ENCODE measurements around the gene NFATC1. TPM values are rescaled to one million over a fixed set of nuclear protein-coding genes. Genes with fewer than 3 reads are reported as not detected.

The NFATC1 gene
- polyA plus RNA-seq, 2 donors = 1.3 to 1.9 TPM

DNA sequence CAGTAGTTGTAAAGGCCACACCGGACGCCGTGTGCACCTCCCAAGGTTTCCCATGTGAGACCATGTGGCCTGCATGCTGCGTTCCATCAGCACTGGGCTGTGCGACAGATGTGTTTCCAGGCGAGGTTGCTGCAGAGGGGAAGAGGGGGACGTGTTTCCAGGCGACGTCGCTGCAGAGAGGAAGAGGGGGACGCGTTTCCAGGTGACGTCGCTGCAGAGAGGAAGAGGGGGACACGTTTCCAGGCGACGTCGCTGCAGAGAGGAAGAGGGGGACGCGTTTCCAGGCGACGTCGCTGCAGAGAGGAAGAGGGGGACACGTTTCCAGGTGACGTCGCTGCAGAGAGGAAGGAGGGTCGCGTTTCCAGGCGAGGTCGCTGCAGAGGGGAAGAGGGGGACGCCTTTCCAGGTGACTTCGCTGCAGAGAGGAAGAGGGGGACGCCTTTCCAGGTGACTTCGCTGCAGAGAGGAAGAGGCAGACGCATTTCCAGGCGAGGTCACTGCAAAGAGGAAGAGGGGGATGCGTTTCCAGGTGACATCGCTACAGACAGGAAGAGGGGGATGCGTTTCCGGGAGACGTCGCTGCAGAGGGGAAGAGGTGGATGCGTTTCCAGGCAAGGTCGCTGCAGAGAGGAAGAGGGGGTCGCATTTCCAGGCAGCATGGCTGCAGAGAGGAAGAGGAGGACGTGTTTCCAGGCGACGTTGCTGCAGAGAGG is 24.5 kb downstream of the NFATC1 start:
- H3K27ac ChIP-seq (ENCODE audit: low read depth in 2 of 2, low read length in 1 of 2) = no peak overlapping the region
- no peaks in the 10 kb centered on the region for H3K9me3 ChIP-seq (ENCODE audit: control insufficient read depth in 2 of 2, insufficient read depth in 1 of 2, low read depth in 1 of 2, low read length in 1 of 2)
- H3K4me3 ChIP-seq (ENCODE audit: low read depth in 1 of 2, low read length in 2 of 2) = no peak overlapping the region
- H3K36me3 ChIP-seq (ENCODE audit: control insufficient read depth in 2 of 2, insufficient read depth in 2 of 2, low read length in 1 of 2) = no peaks in the 10 kb centered on the region
- 91 to 92% methylated on average over 48 of the region's 48 CpGs for WGBS, 2 donors
- no peaks in the 10 kb centered on the region for H3K27me3 ChIP-seq (ENCODE audit: control insufficient read depth in 1 of 2, insufficient read depth in 2 of 2, low read length in 2 of 2)
- peaks cover 4 to 8% of the 10 kb centered on the region in 2 donors for H3K4me1 ChIP-seq (ENCODE audit: control insufficient read depth in 2 of 2, insufficient read depth in 2 of 2, low read length in 1 of 2)

DNA sequence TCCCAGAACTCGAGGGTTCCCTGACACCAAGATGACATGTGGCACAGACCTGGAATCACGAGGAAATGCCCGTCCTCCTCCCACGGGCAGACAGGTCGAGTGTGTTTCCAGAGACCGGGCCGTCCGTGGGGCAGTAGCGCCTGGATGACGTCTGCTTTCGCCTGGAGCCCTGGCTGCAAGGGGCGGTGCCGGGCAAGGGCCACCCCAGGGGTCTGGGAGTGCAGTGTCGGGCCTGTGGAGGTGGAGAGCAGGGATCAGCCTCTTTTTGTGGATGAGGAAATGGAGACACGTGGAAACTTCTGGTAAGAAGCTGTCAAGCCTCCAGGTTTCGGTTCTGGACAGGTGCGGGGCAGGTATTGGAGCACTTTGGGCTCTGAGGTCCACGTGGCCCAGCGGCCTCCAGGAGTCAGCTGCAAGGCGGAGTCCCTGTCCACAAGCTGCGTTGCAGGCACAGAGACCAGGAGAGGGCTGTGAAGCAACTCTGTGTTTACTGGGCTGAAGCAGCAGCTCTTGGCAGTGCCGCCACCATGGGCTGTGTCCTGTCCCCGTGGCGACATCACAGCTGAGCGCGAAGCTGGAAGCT is 25.6 kb downstream of the NFATC1 start:
- H3K4me1 ChIP-seq (ENCODE audit: control insufficient read depth in 2 of 2, insufficient read depth in 2 of 2, low read length in 1 of 2) = peaks cover 4 to 8% of the 10 kb centered on the region in 2 donors
- H3K4me3 ChIP-seq (ENCODE audit: low read depth in 1 of 2, low read length in 2 of 2) = no peak overlapping the region
- no peaks in the 10 kb centered on the region for H3K36me3 ChIP-seq (ENCODE audit: control insufficient read depth in 2 of 2, insufficient read depth in 2 of 2, low read length in 1 of 2)
- H3K27me3 ChIP-seq (ENCODE audit: control insufficient read depth in 1 of 2, insufficient read depth in 2 of 2, low read length in 2 of 2) = no peaks in the 10 kb centered on the region
- H3K9me3 ChIP-seq (ENCODE audit: control insufficient read depth in 2 of 2, insufficient read depth in 1 of 2, low read depth in 1 of 2, low read length in 1 of 2) = no peaks in the 10 kb centered on the region
- H3K27ac ChIP-seq (ENCODE audit: low read depth in 2 of 2, low read length in 1 of 2) = no peak overlapping the region
- WGBS, 2 donors = 79 to 82% methylated on average over 26 of the region's 26 CpGs

DNA sequence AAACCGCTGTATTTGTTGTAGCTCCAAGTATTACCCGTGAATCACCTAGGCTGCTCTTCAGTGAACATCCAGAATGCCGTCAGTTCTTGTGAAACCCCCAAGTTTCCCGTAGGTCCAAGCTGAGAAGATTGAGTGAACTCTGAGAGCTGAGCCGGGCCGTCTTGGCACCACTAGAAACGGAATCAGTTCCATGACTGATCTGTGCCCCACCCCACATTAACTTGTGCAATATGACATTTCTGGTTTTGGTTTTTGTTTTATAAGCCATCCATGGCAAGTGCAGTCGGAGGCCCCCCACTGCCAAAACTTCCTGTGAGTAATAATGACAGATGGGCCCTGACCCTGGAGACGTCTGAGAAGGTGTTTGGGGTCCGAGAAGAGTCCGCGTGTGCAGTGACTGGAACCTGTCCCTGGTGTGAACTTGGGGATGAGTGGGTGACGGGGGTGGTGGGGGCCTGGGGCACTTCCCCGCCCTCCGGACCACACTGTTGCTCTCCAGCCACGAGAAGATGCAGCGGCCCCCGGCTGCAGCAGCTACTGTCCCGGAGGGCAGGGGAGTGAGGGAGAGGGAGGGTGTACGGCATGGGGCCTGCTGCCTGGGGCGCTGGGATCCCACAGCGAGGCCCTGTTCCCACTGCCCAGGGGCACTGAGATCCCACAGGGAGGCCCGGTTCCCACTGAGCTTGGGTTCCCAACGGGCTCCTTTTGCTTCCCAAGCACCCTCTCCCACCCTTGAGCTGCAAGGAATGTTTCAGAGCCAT is 26.5 kb downstream of the NFATC1 start:
- Histone ChIP-seq H3K36me3 (ENCODE audit: control insufficient read depth in 2 of 2, insufficient read depth in 2 of 2, low read length in 1 of 2) (no peaks in the 10 kb centered on the region), H3K4me1 (ENCODE audit: control insufficient read depth in 2 of 2, insufficient read depth in 2 of 2, low read length in 1 of 2) (peaks cover 3 to 4% of the 10 kb centered on the region in 2 donors), H3K27ac (ENCODE audit: low read depth in 2 of 2, low read length in 1 of 2) (no peak overlapping the region), H3K27me3 (ENCODE audit: control insufficient read depth in 1 of 2, insufficient read depth in 2 of 2, low read length in 2 of 2) (no peaks in the 10 kb centered on the region), H3K4me3 (ENCODE audit: low read depth in 1 of 2, low read length in 2 of 2) (no peak overlapping the region), H3K9me3 (ENCODE audit: control insufficient read depth in 2 of 2, insufficient read depth in 1 of 2, low read depth in 1 of 2, low read length in 1 of 2) (no peaks in the 10 kb centered on the region)
- WGBS, 2 donors = 73 to 74% methylated on average over 23 to 24 of the region's 24 CpGs

DNA sequence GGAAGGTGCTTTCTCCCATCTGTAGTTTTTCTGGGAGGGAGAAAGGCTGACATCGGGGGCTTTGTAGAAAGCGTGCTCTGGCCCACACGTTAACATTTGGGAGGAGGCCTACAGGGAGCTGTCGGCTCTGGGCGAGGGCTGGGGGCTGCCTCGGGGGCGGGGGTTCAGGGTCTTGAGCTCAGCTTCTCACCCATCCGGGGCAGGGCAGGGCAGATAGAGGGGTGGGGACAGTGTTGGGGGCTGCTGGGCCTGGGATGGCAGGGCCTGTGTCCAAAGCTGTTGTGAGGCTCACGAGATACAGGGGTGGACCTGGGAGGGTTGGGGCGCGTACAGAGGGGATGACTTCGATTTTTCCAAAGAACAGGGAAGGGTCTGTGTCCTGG is 27.0 kb downstream of the NFATC1 start:
- Histone ChIP-seq H3K27ac (ENCODE audit: low read depth in 2 of 2, low read length in 1 of 2) (no peak overlapping the region), H3K27me3 (ENCODE audit: control insufficient read depth in 1 of 2, insufficient read depth in 2 of 2, low read length in 2 of 2) (no peaks in the 10 kb centered on the region), H3K4me3 (ENCODE audit: low read depth in 1 of 2, low read length in 2 of 2) (no peak overlapping the region), H3K4me1 (ENCODE audit: control insufficient read depth in 2 of 2, insufficient read depth in 2 of 2, low read length in 1 of 2) (peaks cover 3 to 4% of the 10 kb centered on the region in 2 donors), H3K36me3 (ENCODE audit: control insufficient read depth in 2 of 2, insufficient read depth in 2 of 2, low read length in 1 of 2) (no peaks in the 10 kb centered on the region), H3K9me3 (ENCODE audit: control insufficient read depth in 2 of 2, insufficient read depth in 1 of 2, low read depth in 1 of 2, low read length in 1 of 2) (no peaks in the 10 kb centered on the region)
- WGBS, 2 donors = 91 to 92% methylated on average over 10 to 12 of the region's 12 CpGs

DNA sequence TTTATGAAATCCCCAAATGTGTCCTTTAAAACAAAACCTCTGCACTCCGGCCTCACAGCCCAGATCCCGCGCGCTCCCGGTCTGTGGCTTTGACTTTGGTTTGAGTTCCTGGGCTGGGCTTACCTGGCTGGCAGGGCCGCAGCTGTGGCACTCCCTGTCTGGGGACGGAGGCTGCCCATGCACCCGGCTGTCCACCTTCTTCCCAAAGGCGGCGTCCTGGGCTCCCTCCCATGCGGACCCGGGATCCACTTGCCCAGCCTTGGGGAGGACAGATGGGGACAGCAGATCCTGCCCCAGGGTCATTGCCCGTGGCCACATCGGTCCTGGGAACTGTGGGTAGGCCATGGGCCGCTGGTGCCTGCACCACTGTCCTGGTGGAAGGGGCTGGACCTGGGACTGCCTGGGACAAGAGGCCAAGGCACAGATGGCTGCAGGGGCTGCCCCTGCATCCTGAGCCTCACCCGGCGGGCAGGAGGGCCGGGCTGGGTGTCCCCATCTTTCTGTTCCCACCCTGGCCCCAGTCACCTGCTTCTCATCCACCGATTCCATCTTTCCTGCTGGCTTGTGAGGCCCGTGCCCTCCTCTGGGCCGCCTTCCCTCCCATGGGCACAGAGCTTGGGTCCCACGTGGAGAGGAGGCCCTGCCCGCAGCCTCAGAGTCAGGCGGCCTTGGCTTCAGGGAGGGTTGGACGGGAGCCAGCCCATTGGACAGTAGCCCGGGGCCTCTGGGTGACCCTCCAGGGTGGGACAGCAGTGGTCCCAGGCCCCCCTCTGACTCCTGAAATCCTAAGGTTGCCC is 27.7 kb downstream of the NFATC1 start:
- H3K9me3 ChIP-seq (ENCODE audit: control insufficient read depth in 2 of 2, insufficient read depth in 1 of 2, low read depth in 1 of 2, low read length in 1 of 2) = peaks cover 0 to 2% of the 10 kb centered on the region in 2 donors
- no peak overlapping the region for H3K27ac ChIP-seq (ENCODE audit: low read depth in 2 of 2, low read length in 1 of 2)
- H3K4me1 ChIP-seq (ENCODE audit: control insufficient read depth in 2 of 2, insufficient read depth in 2 of 2, low read length in 1 of 2) = peaks cover 1 to 3% of the 10 kb centered on the region in 2 donors
- H3K36me3 ChIP-seq (ENCODE audit: control insufficient read depth in 2 of 2, insufficient read depth in 2 of 2, low read length in 1 of 2) = no peaks in the 10 kb centered on the region
- H3K27me3 ChIP-seq (ENCODE audit: control insufficient read depth in 1 of 2, insufficient read depth in 2 of 2, low read length in 2 of 2) = no peaks in the 10 kb centered on the region
- WGBS, 2 donors = 84 to 88% methylated on average over 26 of the region's 26 CpGs
- no peak overlapping the region for H3K4me3 ChIP-seq (ENCODE audit: low read depth in 1 of 2, low read length in 2 of 2)

DNA sequence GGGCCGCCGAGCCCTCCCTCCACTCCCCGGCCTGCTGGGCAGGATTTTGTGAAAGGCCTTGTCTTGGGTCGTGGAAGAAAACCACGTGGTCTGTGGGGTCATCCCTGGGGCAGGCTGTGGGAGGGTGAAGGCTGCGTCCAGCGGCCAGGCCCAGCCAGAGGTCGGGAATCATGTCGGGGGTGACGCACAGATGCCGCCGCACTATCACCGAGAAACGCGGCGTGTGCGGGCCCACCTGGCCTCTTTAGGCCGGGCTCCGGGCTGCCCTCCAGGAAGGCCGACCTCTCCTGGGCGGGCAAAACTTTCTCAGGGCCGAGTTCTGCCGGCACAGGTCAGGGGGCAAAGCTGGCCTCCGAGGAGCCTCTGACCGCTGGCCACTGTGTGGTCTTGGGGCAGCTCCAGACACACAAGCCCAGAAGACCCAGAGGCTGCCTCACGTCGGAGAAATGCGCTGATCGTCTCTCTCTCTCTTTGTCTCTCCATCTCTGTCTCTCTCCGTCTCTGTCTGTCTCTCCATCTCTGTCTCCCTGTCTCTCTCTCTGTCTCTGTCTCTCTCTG is 28.4 kb downstream of the NFATC1 start:
- H3K27me3 ChIP-seq (ENCODE audit: control insufficient read depth in 1 of 2, insufficient read depth in 2 of 2, low read length in 2 of 2) = no peaks in the 10 kb centered on the region
- no peaks in the 10 kb centered on the region for H3K36me3 ChIP-seq (ENCODE audit: control insufficient read depth in 2 of 2, insufficient read depth in 2 of 2, low read length in 1 of 2)
- no peak overlapping the region for H3K4me3 ChIP-seq (ENCODE audit: low read depth in 1 of 2, low read length in 2 of 2)
- 79 to 82% methylated on average over 29 to 30 of the region's 30 CpGs for WGBS, 2 donors
- H3K4me1 ChIP-seq (ENCODE audit: control insufficient read depth in 2 of 2, insufficient read depth in 2 of 2, low read length in 1 of 2) = peaks cover 0 to 3% of the 10 kb centered on the region in 2 donors
- H3K9me3 ChIP-seq (ENCODE audit: control insufficient read depth in 2 of 2, insufficient read depth in 1 of 2, low read depth in 1 of 2, low read length in 1 of 2) = peaks cover 0 to 2% of the 10 kb centered on the region in 2 donors
- H3K27ac ChIP-seq (ENCODE audit: low read depth in 2 of 2, low read length in 1 of 2) = no peak overlapping the region

DNA sequence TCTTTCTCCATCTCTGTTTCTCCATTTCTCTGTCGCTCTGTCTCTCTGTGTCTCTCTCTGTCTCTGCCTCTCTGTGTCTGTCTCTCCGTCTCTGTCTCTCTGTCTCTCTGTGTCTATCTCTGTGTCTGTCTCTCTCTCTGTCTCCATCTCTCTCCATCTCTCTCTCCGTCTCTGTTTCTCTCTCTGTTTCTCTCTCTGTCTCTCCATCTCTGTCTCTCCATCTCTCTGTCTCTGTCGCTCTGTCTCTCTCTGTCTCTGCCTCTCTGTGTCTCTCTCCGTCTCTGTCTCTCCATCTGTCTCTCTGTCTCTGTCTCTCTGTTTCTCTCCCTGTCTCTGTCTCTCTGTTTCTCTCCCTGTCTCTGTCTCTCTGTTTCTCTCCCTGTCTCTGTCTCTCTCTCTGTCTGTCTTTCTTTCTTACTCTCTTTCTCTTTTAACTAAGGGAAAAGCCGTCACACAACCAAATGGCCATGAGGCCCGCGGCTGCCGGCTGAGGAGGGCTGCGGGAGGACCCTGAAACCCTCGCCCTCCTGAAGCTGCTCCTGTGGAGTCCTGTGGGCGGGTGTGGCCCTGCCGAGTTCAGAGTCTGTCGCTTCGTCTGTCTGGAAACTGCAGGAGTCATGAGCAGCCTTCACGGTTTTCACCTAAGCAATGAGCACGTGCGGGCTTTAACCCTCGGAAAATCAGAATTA is 29.3 kb downstream of the NFATC1 start:
- Histone ChIP-seq H3K27ac (ENCODE audit: low read depth in 2 of 2, low read length in 1 of 2) (no peak overlapping the region), H3K4me3 (ENCODE audit: low read depth in 1 of 2, low read length in 2 of 2) (no peak overlapping the region), H3K4me1 (ENCODE audit: control insufficient read depth in 2 of 2, insufficient read depth in 2 of 2, low read length in 1 of 2) (peaks cover 0 to 3% of the 10 kb centered on the region in 2 donors), H3K36me3 (ENCODE audit: control insufficient read depth in 2 of 2, insufficient read depth in 2 of 2, low read length in 1 of 2) (no peaks in the 10 kb centered on the region), H3K9me3 (ENCODE audit: control insufficient read depth in 2 of 2, insufficient read depth in 1 of 2, low read depth in 1 of 2, low read length in 1 of 2) (peaks cover 0 to 2% of the 10 kb centered on the region in 2 donors), H3K27me3 (ENCODE audit: control insufficient read depth in 1 of 2, insufficient read depth in 2 of 2, low read length in 2 of 2) (no peaks in the 10 kb centered on the region)
- 82 to 90% methylated on average over 19 of the region's 19 CpGs for WGBS, 2 donors

DNA sequence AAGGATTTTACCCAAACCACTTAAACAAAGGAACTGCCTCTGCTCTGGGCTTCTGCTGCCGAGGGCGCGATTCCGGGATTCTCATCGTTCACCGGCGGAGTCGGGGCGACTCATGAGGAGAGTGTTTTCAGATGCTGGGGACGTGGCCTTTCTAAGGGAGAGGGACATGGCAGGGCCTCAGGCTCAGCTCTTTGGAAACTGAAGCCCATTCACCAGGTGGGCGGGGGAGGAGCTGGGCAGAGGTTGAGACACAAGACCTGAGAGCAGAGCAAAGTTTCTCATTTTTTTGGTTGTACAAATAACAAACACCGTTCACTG is 29.8 kb downstream of the NFATC1 start:
- Histone ChIP-seq H3K9me3 (ENCODE audit: control insufficient read depth in 2 of 2, insufficient read depth in 1 of 2, low read depth in 1 of 2, low read length in 1 of 2) (peaks cover 0 to 2% of the 10 kb centered on the region in 2 donors), H3K27me3 (ENCODE audit: control insufficient read depth in 1 of 2, insufficient read depth in 2 of 2, low read length in 2 of 2) (no peaks in the 10 kb centered on the region), H3K27ac (ENCODE audit: low read depth in 2 of 2, low read length in 1 of 2) (no peak overlapping the region), H3K4me1 (ENCODE audit: control insufficient read depth in 2 of 2, insufficient read depth in 2 of 2, low read length in 1 of 2) (peaks cover 0 to 3% of the 10 kb centered on the region in 2 donors), H3K36me3 (ENCODE audit: control insufficient read depth in 2 of 2, insufficient read depth in 2 of 2, low read length in 1 of 2) (no peaks in the 10 kb centered on the region), H3K4me3 (ENCODE audit: low read depth in 1 of 2, low read length in 2 of 2) (no peak overlapping the region)
- 89 to 90% methylated on average over 12 of the region's 12 CpGs for WGBS, 2 donors
